ENCODE results near the gene TBX4.

TBX4 gene

GRCh38 chr17:61465550-61466237 is 13.5 kb downstream of the TBX4 start:
- no peak for ATAC-seq
- no peak for TF ChIP-seq TCF4 (CRISPR knock-in tag; IDR thresholded peaks at IDR 0.05; ENCODE audit: borderline replicate concordance)
- TF ChIP-seq ZNF8 (CRISPR knock-in tag; IDR thresholded peaks at IDR 0.05): no peak
- TF ChIP-seq GLIS3 (CRISPR knock-in tag; IDR thresholded peaks at IDR 0.05): no peak

GRCh38 chr17:61466246-61466645 is 14.0 kb downstream of the TBX4 start:
- TF ChIP-seq ZC3H10 (CRISPR knock-in tag; IDR thresholded peaks at IDR 0.05): no peak
- no peak for ATAC-seq

GRCh38 chr17:61467416-61468262 is 15.4 kb downstream of the TBX4 start:
- TF ChIP-seq ZC3H10 (CRISPR knock-in tag; IDR thresholded peaks at IDR 0.05) (no peak), CSDC2 (CRISPR knock-in tag; IDR thresholded peaks at IDR 0.05) (0 out of 2 replicates have a peak, but pooled peaks have one; percentile 33)
- ATAC-seq: peak; percentile 88

- no peak for ATAC-seq
- TF ChIP-seq ZC3H10 (CRISPR knock-in tag; IDR thresholded peaks at IDR 0.05): no peak
- TF ChIP-seq CREB5 (CRISPR knock-in tag; IDR thresholded peaks at IDR 0.05; ENCODE audit: low read depth): no peak
- TF ChIP-seq SNAI2 (CRISPR knock-in tag; IDR thresholded peaks at IDR 0.05): no peak
- TF ChIP-seq PPARA (CRISPR knock-in tag; IDR thresholded peaks at IDR 0.05; ENCODE audit: borderline replicate concordance): no peak
- TF ChIP-seq PATZ1 (CRISPR knock-in tag; IDR thresholded peaks at IDR 0.05; ENCODE audit: borderline replicate concordance): no peak
- no peak for TF ChIP-seq ISL1 (CRISPR knock-in tag; IDR thresholded peaks at IDR 0.05)
- no peak for TF ChIP-seq CSDC2 (CRISPR knock-in tag; IDR thresholded peaks at IDR 0.05)
Observed at GRCh38 chr17:61468263-61468907, 16.2 kb downstream of the TBX4 start.

GRCh38 chr17:61469474-61469873 is 17.3 kb downstream of the TBX4 start:
- TF ChIP-seq ZFP30 (CRISPR knock-in tag; IDR thresholded peaks at IDR 0.05) (no peak), ESRRG (CRISPR knock-in tag; IDR thresholded peaks at IDR 0.05) (no peak), BACH2 (CRISPR knock-in tag; IDR thresholded peaks at IDR 0.05; ENCODE audit: borderline replicate concordance) (no peak), POU6F1 (CRISPR knock-in tag; IDR thresholded peaks at IDR 0.05; ENCODE audit: borderline replicate concordance, low read depth) (no peak), OSR1 (CRISPR knock-in tag; IDR thresholded peaks at IDR 0.05) (no peak), ISL1 (CRISPR knock-in tag; IDR thresholded peaks at IDR 0.05) (no peak), ZNF70 (CRISPR knock-in tag; IDR thresholded peaks at IDR 0.05) (no peak)
- ATAC-seq: no peak

GRCh38 chr17:61469949-61470348 is 17.7 kb downstream of the TBX4 start:
- no peak for ATAC-seq
- TF ChIP-seq SNAI2 (CRISPR knock-in tag; IDR thresholded peaks at IDR 0.05): no peak
- TF ChIP-seq ZNF8 (CRISPR knock-in tag; IDR thresholded peaks at IDR 0.05): no peak
- no peak for TF ChIP-seq TOX (CRISPR knock-in tag; IDR thresholded peaks at IDR 0.05; ENCODE audit: borderline replicate concordance)
- TF ChIP-seq ISL1 (CRISPR knock-in tag; IDR thresholded peaks at IDR 0.05): no peak
- no peak for TF ChIP-seq ZFP3 (CRISPR knock-in tag; IDR thresholded peaks at IDR 0.05)
- no peak for TF ChIP-seq RARB (CRISPR knock-in tag; IDR thresholded peaks at IDR 0.05)
- no peak for TF ChIP-seq POU6F1 (CRISPR knock-in tag; IDR thresholded peaks at IDR 0.05; ENCODE audit: borderline replicate concordance, low read depth)
- TF ChIP-seq CSRNP3 (CRISPR knock-in tag; IDR thresholded peaks at IDR 0.05): no peak
- TF ChIP-seq CREB5 (CRISPR knock-in tag; IDR thresholded peaks at IDR 0.05; ENCODE audit: low read depth): no peak
- no peak for TF ChIP-seq OSR1 (CRISPR knock-in tag; IDR thresholded peaks at IDR 0.05)
